BLaER1 treated with 17β-estradiol and CSF1 and Interleukin-3, amounts not matched to agents 10 nM and 100 nM (cell line): ENCODE measurements around the gene CDH4.
"Not testable (repeated sequence)": the region's sequence is repeated elsewhere in the genome, so short reads cannot be mapped to it uniquely, and the experiment has no call there.

ENCODE experiments used
- H3K27ac ChIP-seq, 11 experiments: shearing (Covaris generic); formaldehyde crosslinking; 2 replicates each; pipeline ENCODE4 v1.8.1; 2022
- H3K27me3 ChIP-seq, 11 experiments: shearing (Covaris generic); formaldehyde crosslinking; 2 replicates each; pipeline ENCODE4 v1.8.1; 2022
- H3K36me3 ChIP-seq, 11 experiments: shearing (Covaris generic); formaldehyde crosslinking; 2 replicates each; pipeline ENCODE4 v1.8.1; 2022
- H3K4me1 ChIP-seq, 10 experiments: shearing (Covaris generic); formaldehyde crosslinking; 2 replicates each; pipeline ENCODE4 v1.8.1; 2022
- H3K4me2 ChIP-seq, 11 experiments: shearing (Covaris generic); formaldehyde crosslinking; 2 replicates each; pipeline ENCODE4 v1.8.1; 2022
- H3K4me3 ChIP-seq, 10 experiments: shearing (Covaris generic); formaldehyde crosslinking; 2 replicates each; pipeline ENCODE4 v1.8.1; 2022
- H3K9ac ChIP-seq, 11 experiments: shearing (Covaris generic); formaldehyde crosslinking; 2 replicates each; pipeline ENCODE4 v1.8.1; 2022
- H3K9me3 ChIP-seq, 11 experiments: shearing (Covaris generic); formaldehyde crosslinking; replicated peaks in 1 of 11; 2 replicates each; pipeline ENCODE4 v1.8.1; 2022
- H4K20me1 ChIP-seq, 11 experiments: shearing (Covaris generic); formaldehyde crosslinking; 2 replicates each; pipeline ENCODE4 v1.8.1; 2022
- Cebpa-rat ChIP-seq, 11 experiments: shearing (Covaris generic); IDR thresholded peaks; 2 replicates each; pipeline ENCODE4 v1.8.1; 2022

CDH4 gene

GRCh38 chr20:61267241-61267640 is 15.2 kb downstream of the CDH4 start:
- Histone ChIP-seq H3K27ac (no peak overlapping the region), H3K27me3 (no peaks in the 10 kb centered on the region), H3K4me2 (no peak overlapping the region), H3K9ac (no peak overlapping the region), H3K4me1 (peaks cover 0 to 8% (median 0%) of the 10 kb centered on the region in 10 experiments; a peak in 3 of 20 replicates), H3K4me3 (no peak overlapping the region), H3K9me3 (no peaks in the 10 kb centered on the region), H4K20me1 (peaks cover 0 to 11% (median 0%) of the 10 kb centered on the region in 11 experiments; a peak in 1 of 22 replicates), H3K36me3 (no peaks in the 10 kb centered on the region)
- TF ChIP-seq Cebpa-rat (IDR thresholded peaks at IDR 0.05), result no peak

DNA sequence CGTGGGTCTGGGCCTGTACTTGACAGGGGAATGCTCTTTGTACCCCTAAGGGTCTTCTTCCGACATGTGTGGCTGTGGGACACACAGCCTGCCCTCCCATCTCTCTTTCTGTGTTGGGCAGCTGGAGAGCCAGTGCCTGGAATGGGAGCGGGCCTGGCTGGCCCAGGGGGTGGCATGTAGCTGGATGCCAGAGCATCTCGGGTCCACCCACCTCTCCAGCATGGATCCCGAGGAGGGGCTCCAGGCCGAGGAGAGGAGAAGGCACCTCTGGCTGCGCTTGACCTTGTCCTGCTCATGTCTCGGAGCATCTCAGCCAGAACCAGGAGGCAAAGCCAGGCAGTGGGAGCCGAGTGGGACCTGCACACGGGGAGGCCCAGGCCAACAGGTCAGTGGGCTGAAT is 16.0 kb downstream of the CDH4 start:
- no peaks in the 10 kb centered on the region for H3K36me3 ChIP-seq
- no peaks in the 10 kb centered on the region for H3K27me3 ChIP-seq
- no peaks in the 10 kb centered on the region for H3K9me3 ChIP-seq
- H3K4me2 ChIP-seq, result no peak overlapping the region
- H3K27ac ChIP-seq, result no peak overlapping the region
- no peak overlapping the region for H3K9ac ChIP-seq
- H3K4me1 ChIP-seq, result peaks cover 0 to 6% (median 0%) of the 10 kb centered on the region in 10 experiments; a peak in 3 of 20 replicates
- peaks cover 0 to 15% (median 0%) of the 10 kb centered on the region in 11 experiments; a peak in 1 of 22 replicates for H4K20me1 ChIP-seq
- no peak overlapping the region for H3K4me3 ChIP-seq
- TF ChIP-seq Cebpa-rat (IDR thresholded peaks at IDR 0.05), result no peak

- H3K4me2 ChIP-seq, result no peak overlapping the region
- no peaks in the 10 kb centered on the region for H3K36me3 ChIP-seq
- no peaks in the 10 kb centered on the region for H3K27me3 ChIP-seq
- H3K9me3 ChIP-seq, result peaks cover 0 to 24% (median 12%) of the 10 kb centered on the region in 11 experiments; a peak in 13 of 22 replicates
- no peak overlapping the region for H3K27ac ChIP-seq
- TF ChIP-seq Cebpa-rat (IDR thresholded peaks at IDR 0.05), result no peak
- H3K4me3 ChIP-seq, result no peak overlapping the region
- peaks cover 0 to 6% (median 0%) of the 10 kb centered on the region in 11 experiments; a peak in 1 of 22 replicates for H4K20me1 ChIP-seq
- H3K9ac ChIP-seq, result no peak overlapping the region
- peaks cover 0 to 5% (median 0%) of the 10 kb centered on the region in 10 experiments; a peak in 2 of 20 replicates for H3K4me1 ChIP-seq
These were observed 19.5 kb downstream of the CDH4 start for GRCh38 chr20:61271312-61272231.

GRCh38 chr20:61273024-61273423 is 21.0 kb downstream of the CDH4 start:
- H3K9me3 ChIP-seq, result peaks cover 0 to 24% (median 12%) of the 10 kb centered on the region in 11 experiments; a peak in 13 of 22 replicates
- H3K4me2 ChIP-seq, H3K9ac ChIP-seq, H3K4me3 ChIP-seq, H3K27ac ChIP-seq, H4K20me1 ChIP-seq, H3K27me3 ChIP-seq, H3K4me1 ChIP-seq, H3K36me3 ChIP-seq: not testable (repeated sequence)

DNA sequence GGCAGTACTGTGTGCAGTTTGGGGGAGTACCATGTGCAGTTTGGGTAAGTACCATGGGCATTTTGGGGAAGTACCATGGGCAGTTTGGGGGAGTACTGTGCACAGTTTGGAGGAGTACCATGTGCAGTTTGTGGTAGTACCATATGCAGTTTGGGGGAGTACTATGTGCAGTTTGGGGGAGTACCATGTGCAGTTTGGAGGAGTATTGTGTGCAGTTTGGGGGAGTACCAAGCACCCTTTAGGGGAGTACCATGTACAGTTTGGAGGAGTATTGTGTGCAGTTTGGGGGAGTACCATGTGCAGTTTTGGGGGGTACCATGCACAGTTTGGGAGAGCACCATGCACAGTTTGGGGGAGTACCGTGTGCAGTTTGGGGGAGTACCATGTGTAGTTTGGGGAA is 21.6 kb downstream of the CDH4 start:
- peaks cover 0 to 28% (median 12%) of the 10 kb centered on the region in 11 experiments; a peak in 13 of 22 replicates for H3K9me3 ChIP-seq
- not testable (repeated sequence) for H3K4me3 ChIP-seq, H3K9ac ChIP-seq, H3K36me3 ChIP-seq, H3K4me2 ChIP-seq, H3K27ac ChIP-seq, H3K27me3 ChIP-seq, H3K4me1 ChIP-seq, H4K20me1 ChIP-seq

DNA sequence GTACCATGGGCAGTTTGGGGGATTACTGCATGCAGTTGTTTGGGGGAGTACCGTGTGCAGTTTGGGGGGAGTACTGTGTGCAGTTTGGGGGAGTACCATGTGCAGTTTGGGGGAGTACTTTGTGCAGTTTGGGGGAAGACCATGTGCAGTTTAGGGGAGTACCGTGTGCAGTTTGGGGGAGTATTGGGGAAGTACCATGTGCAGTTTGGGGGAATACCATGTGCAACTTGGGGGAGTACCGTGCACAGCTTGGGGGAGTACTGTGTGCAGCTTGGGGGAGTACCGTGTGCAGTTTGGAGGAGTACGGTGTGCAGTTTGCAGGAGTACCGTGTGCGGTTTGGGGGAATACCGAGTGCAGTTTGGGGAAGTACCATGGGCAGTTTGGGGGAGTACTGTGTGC is 22.3 kb downstream of the CDH4 start:
- H3K4me2 ChIP-seq, result no peak overlapping the region
- 0 out of 22 replicates have a peak, but pooled peaks cover 0 to 4% (median 0%) of the 10 kb centered on the region in 11 experiments for H4K20me1 ChIP-seq
- H3K36me3 ChIP-seq, result no peaks in the 10 kb centered on the region
- peaks cover 1 to 14% (median 7%) of the 10 kb centered on the region in 10 experiments; a peak in 17 of 20 replicates for H3K4me1 ChIP-seq
- no peak overlapping the region for H3K27ac ChIP-seq
- H3K9me3 ChIP-seq, result peaks cover 0 to 30% (median 12%) of the 10 kb centered on the region in 11 experiments; a peak in 13 of 22 replicates
- H3K9ac ChIP-seq, result no peak overlapping the region
- no peak overlapping the region for H3K4me3 ChIP-seq
- H3K27me3 ChIP-seq, result no peaks in the 10 kb centered on the region
- no peak for TF ChIP-seq Cebpa-rat (IDR thresholded peaks at IDR 0.05)

DNA sequence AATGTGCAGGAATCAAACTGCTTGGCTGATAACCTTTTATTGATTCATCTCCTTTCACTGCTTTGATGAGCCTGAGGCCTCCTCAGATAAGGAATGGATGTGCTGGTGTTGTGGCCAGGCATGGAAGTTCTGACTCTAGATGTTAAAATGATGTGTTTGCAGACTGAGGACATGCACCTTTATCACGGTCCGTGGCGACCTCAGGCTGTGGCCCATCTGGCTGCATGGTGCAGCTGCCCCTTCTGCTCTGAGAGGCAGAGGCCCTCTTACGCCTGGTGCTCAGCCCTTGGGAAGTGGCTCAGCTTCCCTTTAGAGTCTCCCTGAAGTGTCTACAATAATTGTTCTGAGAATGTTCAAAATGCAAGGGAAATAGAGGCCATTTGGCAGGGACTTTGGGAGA is 26.2 kb downstream of the CDH4 start:
- Histone ChIP-seq H3K27me3 (no peaks in the 10 kb centered on the region), H3K4me1 (peaks cover 8 to 24% (median 17%) of the 10 kb centered on the region in 10 experiments; a peak in 18 of 20 replicates), H3K4me2 (no peak overlapping the region; a peak in 1 of 22 replicates), H4K20me1 (peaks cover 0 to 4% (median 0%) of the 10 kb centered on the region in 11 experiments; a peak in 1 of 22 replicates), H3K4me3 (no peak overlapping the region), H3K36me3 (no peaks in the 10 kb centered on the region), H3K9me3 (peaks cover 0 to 33% (median 12%) of the 10 kb centered on the region in 11 experiments; a peak in 13 of 22 replicates), H3K9ac (no peak overlapping the region), H3K27ac (no peak overlapping the region)
- no peak for TF ChIP-seq Cebpa-rat (IDR thresholded peaks at IDR 0.05)

DNA sequence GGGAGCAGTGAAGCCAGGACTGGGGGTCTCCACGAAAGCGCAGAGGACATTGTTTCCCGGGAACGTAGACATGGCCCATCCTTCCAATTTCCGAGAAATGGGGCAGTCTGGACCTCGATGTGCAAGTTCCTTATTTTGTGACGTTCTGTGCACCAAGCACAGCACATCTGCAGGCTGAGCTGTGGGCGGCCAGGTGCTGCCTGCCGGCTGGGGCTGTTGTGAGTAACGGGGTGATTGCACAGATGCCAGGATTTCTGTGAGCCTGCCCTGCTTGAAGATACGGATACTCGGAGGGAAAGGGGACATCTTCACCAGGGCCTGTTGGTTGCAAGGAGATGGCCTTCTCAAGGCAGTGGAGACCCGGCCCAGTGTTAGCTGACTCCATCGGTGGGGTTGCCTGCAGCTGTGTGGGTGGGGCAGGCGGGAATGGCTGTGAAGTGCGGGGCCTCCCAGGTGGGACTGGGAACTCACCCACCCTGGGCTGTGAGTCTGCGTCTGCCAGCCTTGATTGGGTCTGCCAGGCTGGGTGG is 27.6 kb downstream of the CDH4 start:
- Histone ChIP-seq H3K9me3 (peaks cover 0 to 22% (median 7%) of the 10 kb centered on the region in 11 experiments; a peak in 13 of 22 replicates), H3K4me2 (peak overlapping the region in 10 of 11 experiments; percentile 26 to 74 (median 62); a peak in 18 of 22 replicates), H3K27me3 (no peaks in the 10 kb centered on the region), H3K4me1 (peaks cover 8 to 24% (median 17%) of the 10 kb centered on the region in 10 experiments; a peak in 18 of 20 replicates), H3K27ac (peak overlapping the region in 1 of 11 experiments; percentile 32; a peak in 2 of 22 replicates), H4K20me1 (peaks cover 0 to 4% (median 0%) of the 10 kb centered on the region in 11 experiments; a peak in 1 of 22 replicates), H3K4me3 (no peak overlapping the region), H3K9ac (no peak overlapping the region), H3K36me3 (no peaks in the 10 kb centered on the region)
- no peak for TF ChIP-seq Cebpa-rat (IDR thresholded peaks at IDR 0.05)
